Uterus (tissue), 2 donors: ENCODE data around the gene ATXN10.

Experiments
- POLR2A ChIP-seq, 2 donors: fragments of 450-650 bp; IDR thresholded peaks; one replicate each; pipeline ENCODE4 v1.6.1; 2016; ENCODE audit warnings: antibody characterized with exemption in 2 of 2, mild to moderate bottlenecking in 1 of 2, moderate library complexity in 1 of 2
- TF ChIP-seq, protein P1 (sequence below), 4 experiments: fragments of 200-600 bp in 2 of 4; fragments of 450-650 bp in 2 of 4; sonication (generic) in 2 of 4; IDR thresholded peaks; one replicate each; pipeline ENCODE4 v1.5.1; 2016 to 2019; ENCODE audit warnings: antibody characterized with exemption in 4 of 4, mild to moderate bottlenecking in 2 of 4, moderate library complexity in 1 of 4

DNA sequence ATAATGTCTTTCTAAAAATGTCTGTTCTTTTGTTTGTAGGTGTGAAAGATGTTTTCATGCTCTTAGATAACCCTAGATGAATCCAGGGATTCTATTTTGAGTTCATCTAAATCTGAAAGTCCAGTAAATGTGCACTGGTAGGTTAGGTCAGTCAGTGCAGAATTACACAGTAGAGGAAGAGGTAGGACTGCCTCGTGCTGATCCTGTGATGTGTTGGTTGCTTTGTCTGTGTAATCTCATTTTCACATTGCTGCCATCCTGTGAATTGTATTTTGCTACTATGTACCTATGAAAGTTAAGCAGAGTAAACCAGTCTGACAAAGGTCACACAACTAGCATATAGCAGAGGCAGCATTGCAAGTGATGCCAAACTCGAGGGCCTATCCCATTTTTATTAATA is 36.5 kb downstream of the ATXN10 start:
- TF ChIP-seq, protein P1, sequence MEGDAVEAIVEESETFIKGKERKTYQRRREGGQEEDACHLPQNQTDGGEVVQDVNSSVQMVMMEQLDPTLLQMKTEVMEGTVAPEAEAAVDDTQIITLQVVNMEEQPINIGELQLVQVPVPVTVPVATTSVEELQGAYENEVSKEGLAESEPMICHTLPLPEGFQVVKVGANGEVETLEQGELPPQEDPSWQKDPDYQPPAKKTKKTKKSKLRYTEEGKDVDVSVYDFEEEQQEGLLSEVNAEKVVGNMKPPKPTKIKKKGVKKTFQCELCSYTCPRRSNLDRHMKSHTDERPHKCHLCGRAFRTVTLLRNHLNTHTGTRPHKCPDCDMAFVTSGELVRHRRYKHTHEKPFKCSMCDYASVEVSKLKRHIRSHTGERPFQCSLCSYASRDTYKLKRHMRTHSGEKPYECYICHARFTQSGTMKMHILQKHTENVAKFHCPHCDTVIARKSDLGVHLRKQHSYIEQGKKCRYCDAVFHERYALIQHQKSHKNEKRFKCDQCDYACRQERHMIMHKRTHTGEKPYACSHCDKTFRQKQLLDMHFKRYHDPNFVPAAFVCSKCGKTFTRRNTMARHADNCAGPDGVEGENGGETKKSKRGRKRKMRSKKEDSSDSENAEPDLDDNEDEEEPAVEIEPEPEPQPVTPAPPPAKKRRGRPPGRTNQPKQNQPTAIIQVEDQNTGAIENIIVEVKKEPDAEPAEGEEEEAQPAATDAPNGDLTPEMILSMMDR (IDR thresholded peaks at IDR 0.05): no peak
- no peak for TF ChIP-seq POLR2A (IDR thresholded peaks at IDR 0.05)
